Breast epithelium (tissue), 3 donors: ENCODE measurements around the gene PATL2.
"Not testable (repeated sequence)": the region's sequence is repeated elsewhere in the genome, so short reads cannot be mapped to it uniquely, and the experiment has no call there.

Experiments
- CTCF ChIP-seq, 3 donors: fragments of 450-650 bp; IDR thresholded peaks; one replicate each; pipeline ENCODE4 v1.5.1; 2016 to 2017; ENCODE audit warnings: antibody characterized with exemption in 3 of 3, mild to moderate bottlenecking in 3 of 3, moderate library complexity in 3 of 3
- POLR2A ChIP-seq: fragments of 450-650 bp; IDR thresholded peaks from one replicate; pipeline ENCODE4 v1.6.1; 2016; ENCODE audit warnings: antibody characterized with exemption, mild to moderate bottlenecking, moderate library complexity
- POLR2AphosphoS5 ChIP-seq, 3 donors: sonication (generic); formaldehyde crosslinking; IDR thresholded peaks; one replicate each; pipeline ENCODE4 v1.6.1; 2017; ENCODE audit warnings: antibody characterized with exemption in 3 of 3

DNA sequence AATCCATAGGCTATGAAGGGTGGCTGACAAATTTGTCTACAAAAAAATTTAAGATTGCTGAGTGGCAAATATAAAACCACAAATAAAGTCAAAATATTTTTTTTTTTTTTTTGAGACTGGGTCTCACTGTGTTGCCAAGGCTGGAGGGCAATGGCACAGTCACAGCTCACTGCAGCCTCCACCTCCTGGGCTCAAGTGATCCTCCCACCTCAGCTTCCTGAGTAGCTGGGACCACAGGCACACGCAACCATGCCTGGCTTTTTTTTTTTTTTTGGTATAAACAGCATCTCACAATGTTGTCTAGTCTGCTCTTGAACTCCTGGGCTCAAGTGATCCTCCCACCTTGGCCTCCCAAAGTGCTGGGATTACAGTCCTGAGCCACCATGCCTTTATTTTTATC lies 20.9 kb downstream of the PATL2 start:
- not testable (repeated sequence) for TF ChIP-seq POLR2AphosphoS5 (IDR thresholded peaks at IDR 0.05); CTCF (IDR thresholded peaks at IDR 0.05); POLR2A
